KBM-7 (cell line): ENCODE measurements around the gene OR1E1.
"Not testable (repeated sequence)": the region's sequence is repeated elsewhere in the genome, so short reads cannot be mapped to it uniquely, and the experiment has no call there.

ENCODE experiments used
- DNase-seq: peaks from one replicate; pipeline ENCODE4 v3.0.0-alpha.2; 2015
- in situ Hi-C: fragments of 300-500 bp; cut with MboI; formaldehyde crosslinking; loops from 2 replicates; pipeline ENCODE4 v1.14.3; 2020; ENCODE audit warnings: low sequenced_read_pairs, low pct_unique_long_range_greater_than_20kb, mixed read lengths

The OR1E1 gene

GRCh38 chr17:3398310-3398709 lies at the start of gene OR1E1:
Gene OR1E1, minus strand, starts transcription at chr17:3398410. Its CDS starts 0 bp downstream, at chr17:3398410.
- in situ Hi-C loops: no loop called here
- no peak for DNase-seq

DNA sequence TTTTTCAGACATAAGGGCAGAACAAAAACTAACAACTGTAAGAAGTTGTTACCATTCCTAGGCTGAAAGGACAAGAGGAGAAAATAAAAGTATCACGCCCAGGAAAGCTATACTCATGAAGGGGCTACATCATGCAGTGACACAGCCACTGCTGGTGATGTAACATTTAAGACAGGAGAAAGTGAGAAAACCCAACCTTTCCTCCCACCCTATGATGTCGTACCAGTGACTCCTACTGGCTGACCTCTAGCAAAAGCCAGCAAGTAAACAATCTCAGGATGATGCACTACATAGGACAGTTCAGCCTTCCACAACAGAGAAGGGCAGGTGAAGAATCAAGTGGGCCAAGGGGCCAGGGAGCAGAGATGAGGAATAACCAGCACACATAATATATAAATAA lies 49.4 kb upstream of the OR1E1 start:
- peak; percentile 57 for DNase-seq
- in situ Hi-C loops: no loop called here

DNA sequence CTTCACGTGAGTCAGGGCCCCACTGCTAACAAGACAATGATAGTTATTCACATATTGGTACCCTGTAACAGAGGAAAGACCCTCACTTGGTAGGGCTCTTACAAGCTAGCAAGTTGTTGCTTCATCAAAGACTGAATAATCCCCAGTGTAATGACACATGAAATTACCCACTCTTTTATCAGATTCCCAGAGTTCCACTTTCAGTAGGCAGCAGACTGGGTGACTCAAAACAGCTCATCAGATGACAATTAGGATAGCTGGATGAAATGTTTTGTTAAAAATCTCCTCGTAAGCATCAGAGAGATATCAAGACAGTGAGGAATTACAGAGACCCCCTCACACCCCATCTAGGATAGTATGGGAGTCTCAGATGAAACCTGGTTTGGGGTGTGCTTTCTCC lies 42.2 kb upstream of the OR1E1 start:
- DNase-seq: no peak
- in situ Hi-C loops: no loop called here

DNA sequence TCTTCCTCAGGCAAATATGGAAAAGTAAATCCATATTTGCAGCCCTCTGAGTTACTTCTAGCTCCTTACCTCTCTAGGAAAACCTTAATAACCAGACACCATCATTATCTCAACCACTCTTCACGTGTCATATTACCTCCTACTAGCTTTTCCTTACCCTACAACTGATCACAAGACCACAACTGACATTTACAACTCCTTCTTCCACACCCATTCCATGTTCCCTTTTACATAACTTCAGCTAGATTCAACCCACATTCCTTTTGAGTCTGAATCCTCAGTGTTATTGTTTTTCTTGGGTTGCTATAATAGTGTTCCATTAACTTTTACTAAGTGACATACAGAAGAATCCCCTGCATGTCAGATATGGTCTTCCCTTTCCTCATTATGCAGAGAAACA lies 40.2 kb upstream of the OR1E1 start:
- DNase-seq: no peak
- in situ Hi-C loops: no loop called here

- no peak for DNase-seq
- in situ Hi-C loops: no loop called here
Observed at GRCh38 chr17:3433741-3434140, 35.5 kb upstream of the OR1E1 start, which contains the start of gene OR1E2. Gene OR1E2, minus strand, starts transcription at chr17:3433841. Its CDS starts 0 bp downstream, at chr17:3433841.

DNA sequence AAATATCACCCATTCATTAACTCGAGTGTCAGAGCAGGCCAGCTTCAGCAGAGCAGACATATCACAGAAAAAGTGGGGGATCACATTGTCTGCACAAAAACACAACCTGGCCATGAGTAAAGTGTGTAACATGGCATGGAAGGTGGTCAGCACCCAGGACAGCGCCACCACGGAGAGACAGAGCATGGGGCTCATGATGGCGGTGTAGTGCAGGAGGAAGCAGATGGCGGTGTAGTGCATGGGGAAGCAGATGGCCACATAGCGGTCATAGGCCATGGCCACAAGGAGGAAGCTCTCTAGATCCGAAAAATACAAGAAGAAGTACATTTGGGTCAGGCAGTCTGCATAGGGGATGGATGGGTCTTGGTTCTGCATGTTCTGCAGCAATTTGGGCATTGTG lies 35.0 kb upstream of the OR1E1 start:
- peak; percentile 84 for DNase-seq
- in situ Hi-C loops: not testable (repeated sequence)

DNA sequence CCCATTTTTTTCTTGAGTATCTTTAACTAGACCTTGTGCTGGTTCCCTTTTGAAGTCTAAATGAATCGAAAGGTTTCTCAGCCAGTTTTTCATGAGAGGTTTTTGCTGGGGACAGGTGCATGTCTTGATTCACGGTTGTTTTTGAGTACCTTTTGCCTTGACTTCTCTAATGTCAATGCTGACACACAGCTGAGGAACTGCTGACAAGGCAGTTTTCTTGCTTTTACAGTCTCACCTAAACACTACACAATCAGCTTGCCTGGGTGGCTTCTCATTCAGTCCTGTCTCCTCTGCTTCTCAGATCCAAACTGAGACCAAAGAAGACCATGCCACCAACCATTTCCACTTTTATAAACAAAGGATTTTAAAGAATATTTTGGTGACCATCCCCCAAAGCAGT lies 20.0 kb upstream of the OR1E1 start:
- in situ Hi-C loops: no loop called here
- no peak for DNase-seq

DNA sequence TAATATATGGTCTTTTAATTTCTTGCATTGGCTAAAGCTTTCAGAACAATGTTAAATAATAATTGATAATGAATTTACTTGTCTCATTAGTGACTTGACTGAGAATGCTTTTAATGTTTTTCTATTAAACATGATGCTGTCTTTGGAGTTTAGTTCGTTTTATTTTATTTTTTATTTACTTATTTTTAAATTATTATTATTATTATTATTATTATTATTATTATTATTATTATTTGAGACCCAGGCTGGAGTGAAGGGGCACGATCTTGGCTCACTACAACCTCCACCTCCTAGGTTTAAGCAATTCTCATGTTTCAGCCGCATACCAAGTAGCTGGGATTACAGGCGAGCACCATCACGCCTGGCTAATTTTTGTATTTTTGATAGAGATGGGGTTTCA lies 17.4 kb upstream of the OR1E1 start:
- no peak for DNase-seq
- in situ Hi-C loops: no loop called here

- DNase-seq, in situ Hi-C loops: not testable (repeated sequence)
Observed at GRCh38 chr17:3412216-3412615, 14.0 kb upstream of the OR1E1 start.

- no peak for DNase-seq
- in situ Hi-C loops: no loop called here
Observed at GRCh38 chr17:3411070-3411469, 12.9 kb upstream of the OR1E1 start, which contains the start of gene OR3A3. Gene OR3A3, plus strand, starts transcription at chr17:3411370.

DNA sequence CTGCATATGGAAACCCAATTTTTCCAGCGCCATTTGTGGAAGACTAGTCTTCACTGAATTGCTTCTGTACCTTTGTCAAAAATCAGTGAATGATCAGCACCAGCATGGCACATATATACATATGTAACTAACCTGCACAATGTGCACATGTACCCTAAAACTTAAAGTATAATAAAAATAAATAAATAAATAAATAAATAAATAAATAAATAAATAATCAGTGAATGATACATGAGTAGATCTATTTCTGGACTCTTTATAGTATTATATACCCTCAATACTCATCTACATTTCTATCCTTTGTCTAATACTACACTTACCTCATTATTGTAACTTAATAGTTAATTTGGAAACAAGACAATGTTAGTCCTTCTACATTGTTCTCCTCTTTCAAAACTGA lies 5.6 kb upstream of the OR1E1 start:
- DNase-seq, in situ Hi-C loops: not testable (repeated sequence)

DNA sequence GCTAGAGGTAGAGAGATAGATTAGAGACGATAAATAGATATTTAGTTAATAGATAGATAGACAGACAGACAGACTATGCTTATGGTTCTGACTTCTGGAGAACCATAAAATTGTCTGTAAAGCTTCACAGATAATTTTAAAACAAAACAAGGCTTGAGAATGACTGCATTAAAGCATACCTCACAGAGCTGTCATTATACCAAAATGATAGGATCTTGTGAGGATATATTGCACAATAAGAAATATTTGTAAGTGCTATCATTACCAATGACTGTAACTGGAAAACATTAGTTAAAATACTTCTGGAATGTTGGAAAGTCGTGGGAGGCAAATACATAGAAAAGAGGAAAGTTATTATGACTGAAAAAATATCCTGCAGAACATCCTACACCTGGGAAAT lies 3.6 kb upstream of the OR1E1 start:
- in situ Hi-C loops: no loop called here

DNA sequence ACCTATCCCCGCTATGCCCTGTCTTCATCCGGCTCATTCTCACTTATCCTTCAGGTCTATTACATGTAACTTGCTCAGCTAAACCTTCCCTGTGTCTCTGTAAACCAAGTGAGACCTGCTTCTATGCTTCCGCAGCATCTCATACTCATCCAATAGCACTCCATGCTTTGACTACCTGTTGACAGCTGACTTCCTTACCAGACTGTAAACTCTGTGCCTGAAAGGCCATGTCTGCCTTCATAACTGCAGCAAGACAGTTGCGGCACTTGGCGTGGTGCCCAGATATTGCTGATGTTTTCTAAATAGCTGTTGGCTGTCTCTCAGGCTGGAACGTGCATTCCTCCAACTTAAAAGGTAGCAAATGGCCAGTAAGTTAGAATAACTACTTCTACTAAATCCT lies 1.8 kb upstream of the OR1E1 start:
- no peak for DNase-seq
- in situ Hi-C loops: no loop called here

More for the DNA sequence above, 3.6 kb upstream of the OR1E1 start:
- no peak for DNase-seq

GRCh38 chr17:3397801-3398200 lies 409 bp downstream of the OR1E1 start:
- in situ Hi-C loops: not testable (repeated sequence)

GRCh38 chr17:3389791-3390190 lies 8.4 kb downstream of the OR1E1 start:
- in situ Hi-C loops: no loop called here
- no peak for DNase-seq

More at GRCh38 chr17:3397801-3398200, 409 bp downstream of the OR1E1 start:
- peak; percentile 26 for DNase-seq

- in situ Hi-C loops: no loop called here
- no peak for DNase-seq
Observed at GRCh38 chr17:3385869-3386816, 12.1 kb downstream of the OR1E1 start, which contains the start of gene OR3A2. Gene OR3A2, minus strand, starts transcription at chr17:3386308.

- in situ Hi-C loops: no loop called here
- no peak for DNase-seq
Observed at GRCh38 chr17:3381957-3382356, 16.3 kb downstream of the OR1E1 start.

DNA sequence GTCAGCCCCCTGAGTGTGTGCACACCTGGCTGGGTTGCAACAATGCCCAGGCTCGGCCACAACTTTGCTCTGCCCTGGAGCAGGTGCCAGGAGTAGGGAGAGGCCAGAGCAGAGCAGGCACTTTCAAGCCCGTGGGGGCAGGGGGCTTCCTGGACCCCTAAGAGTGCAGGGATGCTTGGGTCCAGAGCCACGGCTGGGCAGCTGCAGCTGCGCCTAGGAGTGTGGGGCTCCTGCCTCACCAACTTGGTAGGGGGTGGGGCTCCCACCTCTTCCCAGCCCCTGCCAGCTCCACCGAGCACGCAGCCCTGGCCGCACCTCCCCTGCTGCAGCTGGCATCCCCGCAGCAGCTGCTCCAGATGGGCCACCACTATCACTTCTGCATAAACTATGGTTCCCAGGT lies 19.9 kb downstream of the OR1E1 start:
- DNase-seq: no peak
- in situ Hi-C loops: no loop called here

DNA sequence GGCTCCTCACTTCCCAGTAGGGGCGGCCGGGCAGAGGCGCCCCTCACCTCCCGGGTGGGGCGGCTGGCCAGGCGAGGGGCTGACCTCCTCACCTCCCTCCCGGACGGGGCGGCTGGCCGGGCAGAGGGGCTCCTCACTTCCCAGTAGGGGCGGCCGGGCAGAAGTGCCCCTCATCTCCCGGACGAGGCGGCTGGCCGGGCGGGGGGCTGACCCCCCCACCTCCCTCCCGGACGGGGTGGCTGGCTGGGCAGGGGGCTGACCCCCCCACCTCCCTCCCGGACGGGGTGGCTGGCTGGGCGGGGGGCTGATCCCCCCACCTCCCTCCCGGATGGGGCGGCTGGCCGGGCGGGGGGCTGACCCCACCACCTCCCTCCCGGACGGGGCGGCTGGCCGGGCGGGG lies 27.0 kb downstream of the OR1E1 start:
- in situ Hi-C loops, DNase-seq: not testable (repeated sequence)
